SIG-M5 treated with dmso at 0.1 percent for 504 hours (cell line): ENCODE measurements around the gene IER5L.
"Not testable (repeated sequence)": the region's sequence is repeated elsewhere in the genome, so short reads cannot be mapped to it uniquely, and the experiment has no call there.

Experiments
- DNase-seq: peaks from one replicate; lab custom pipeline; 2025; ENCODE audit not compliant: unreplicated experiment; lab: John Stamatoyannopoulos, UW

Gene IER5L

DNA sequence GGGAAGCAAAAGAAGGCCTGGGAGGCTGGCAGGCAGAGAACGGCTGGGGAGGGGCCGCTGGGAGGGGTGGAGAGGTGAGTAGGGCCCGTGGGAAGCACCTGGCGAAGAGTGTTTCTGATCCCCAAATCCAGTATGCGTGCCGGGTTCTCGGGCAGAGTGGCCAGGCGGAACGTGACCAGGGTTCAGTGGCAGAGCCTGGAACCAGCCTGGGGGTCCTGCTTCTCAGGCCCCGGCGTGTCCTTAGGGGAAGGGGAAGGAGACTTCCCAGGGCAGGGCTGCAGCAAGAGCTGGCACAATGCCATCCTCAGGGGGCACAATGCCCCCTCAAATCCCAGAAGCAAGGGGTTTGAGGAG lies 25.5 kb upstream of the IER5L start:
- DNase-seq = no peak

DNA sequence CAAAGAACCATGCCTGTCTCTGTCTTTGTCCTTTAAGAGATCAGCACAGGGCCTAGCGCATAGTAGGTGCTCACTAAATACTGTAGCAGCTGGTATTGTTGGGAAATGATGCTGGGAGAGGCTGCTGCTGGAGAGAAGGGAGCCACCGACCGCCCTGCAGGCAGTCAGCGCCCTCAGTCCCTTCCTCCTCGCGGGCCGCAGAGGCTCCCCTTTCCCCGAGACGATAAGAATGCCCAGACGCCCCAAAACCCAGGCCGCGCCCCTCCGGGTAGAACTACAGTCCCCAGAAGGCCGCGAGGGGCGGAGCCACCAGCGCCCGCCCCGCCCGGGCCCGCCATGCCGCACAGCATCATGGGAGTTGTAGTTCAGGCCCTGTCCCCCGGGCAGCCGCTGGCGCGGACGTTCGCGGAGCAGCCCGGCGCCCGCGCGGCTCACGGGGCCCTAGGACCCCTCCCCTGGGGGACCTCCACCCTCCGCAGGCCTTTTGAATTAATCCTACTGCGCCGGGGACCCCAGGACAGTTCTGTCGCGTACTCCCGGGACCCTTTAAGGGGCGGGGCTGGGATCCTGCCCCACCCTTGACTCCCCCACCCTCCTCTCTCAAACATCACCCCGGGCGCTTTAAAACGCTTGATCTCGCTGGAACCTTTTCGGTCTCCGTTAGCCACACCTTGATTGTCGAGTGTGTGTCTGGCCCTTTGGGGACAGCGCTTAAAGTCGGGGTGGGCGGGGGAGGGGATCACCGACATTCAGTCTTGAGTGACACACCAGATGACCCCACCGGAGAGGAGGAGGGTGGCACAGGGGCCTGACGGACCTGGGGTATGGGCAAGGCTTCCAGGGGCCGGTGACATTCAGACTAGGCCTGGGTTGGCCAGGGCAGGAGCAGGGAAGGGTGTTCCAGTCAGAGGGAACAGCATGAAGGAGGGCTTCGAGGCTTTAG lies 24.8 kb upstream of the IER5L start:
- peak; percentile 65 for DNase-seq

- DNase-seq = no peak
Observed at GRCh38 chr9:129201866-129202265, 23.8 kb upstream of the IER5L start.

DNA sequence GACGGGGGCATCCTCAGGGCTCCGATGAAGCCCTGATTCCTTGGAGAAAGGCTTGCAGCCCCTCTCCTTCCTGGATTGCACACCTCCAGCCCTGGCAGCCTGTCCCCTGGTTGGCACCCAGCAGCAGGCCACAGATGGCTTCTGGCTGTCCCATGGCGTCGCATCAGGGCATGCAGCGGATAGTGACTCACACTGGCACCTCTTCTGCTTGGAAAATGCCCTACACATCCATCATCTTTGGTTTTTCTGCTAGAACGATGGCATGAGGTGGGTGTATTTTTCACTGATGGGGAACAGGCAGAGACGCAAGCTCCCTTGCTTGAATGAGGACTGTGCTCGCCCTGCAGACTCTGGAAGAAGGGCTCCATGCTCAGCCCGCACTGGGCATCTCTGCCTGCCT lies 23.2 kb upstream of the IER5L start:
- no peak for DNase-seq

DNA sequence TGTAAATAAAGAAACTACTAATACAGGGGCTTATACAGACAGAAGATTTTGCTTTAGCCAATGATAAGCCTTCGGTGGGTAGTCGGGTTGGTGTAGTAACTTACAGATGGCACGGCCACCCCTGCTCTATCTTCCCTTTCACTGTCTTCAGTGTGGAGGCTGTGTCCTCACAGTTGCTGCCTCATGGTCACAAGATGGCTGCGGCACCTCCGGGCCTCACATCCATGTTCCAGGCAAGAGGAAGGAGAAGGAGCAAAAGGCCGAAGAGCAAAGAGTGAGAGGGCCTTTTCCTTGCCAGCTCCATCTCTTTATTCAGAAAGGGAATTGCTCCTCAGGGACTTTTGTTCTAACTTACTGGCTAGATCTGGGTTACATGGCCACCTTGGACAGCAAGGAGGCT lies 22.2 kb upstream of the IER5L start:
- no peak for DNase-seq

DNA sequence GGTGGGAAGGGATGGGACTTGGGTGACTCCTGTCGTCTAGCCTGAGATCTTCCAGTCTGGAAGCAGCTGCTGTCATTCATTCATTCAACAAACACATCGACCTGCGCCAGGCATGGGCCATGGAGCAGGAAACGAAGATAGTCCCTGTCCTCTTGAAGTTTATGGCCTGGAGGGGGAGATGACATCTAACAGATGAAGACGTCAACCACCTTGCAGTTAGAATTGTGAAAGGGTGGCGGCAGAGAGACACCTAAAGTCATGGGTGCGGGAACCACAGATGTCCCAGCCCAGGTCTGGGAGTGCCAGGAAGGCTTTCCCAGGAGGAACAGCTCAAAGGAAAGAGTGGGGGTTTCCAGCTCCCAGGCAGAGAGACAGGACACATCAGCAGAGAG lies 21.0 kb upstream of the IER5L start:
- no peak for DNase-seq

DNA sequence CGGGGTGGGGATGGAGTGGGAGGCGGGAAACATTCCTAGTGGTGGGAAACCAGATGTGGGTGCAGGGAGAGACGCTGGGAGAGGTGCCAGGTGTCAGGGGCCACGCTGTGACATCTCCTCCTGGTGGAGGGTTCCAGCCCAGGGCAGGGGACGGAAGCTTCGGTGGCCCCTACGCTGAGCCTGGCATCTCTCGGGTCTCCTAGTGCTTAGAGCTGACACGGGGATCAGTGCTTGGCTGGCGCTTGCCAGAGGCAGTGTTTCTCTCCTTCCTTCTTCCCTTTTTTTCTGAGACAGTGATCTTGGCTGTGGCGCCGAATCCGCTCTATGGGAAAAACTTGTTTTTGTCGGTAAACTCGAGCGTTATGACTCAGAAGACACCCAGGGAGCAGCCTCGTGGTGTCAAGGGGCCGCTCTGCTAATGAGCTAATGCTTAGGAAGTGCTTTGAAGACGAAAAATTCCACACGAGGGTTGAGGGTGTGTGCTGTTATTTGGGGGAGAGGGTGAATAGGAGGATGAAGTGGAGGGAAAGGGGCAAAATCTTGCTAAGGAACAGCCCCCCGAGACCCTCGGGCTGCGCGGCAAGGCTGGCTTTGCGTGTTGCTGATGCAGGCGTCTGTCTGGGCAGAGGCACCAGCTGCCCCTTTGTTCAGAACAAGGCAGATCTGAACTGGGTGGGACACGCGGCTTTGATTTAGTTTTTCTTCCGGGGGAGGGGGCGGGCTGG lies 20.4 kb upstream of the IER5L start:
- no peak for DNase-seq

DNA sequence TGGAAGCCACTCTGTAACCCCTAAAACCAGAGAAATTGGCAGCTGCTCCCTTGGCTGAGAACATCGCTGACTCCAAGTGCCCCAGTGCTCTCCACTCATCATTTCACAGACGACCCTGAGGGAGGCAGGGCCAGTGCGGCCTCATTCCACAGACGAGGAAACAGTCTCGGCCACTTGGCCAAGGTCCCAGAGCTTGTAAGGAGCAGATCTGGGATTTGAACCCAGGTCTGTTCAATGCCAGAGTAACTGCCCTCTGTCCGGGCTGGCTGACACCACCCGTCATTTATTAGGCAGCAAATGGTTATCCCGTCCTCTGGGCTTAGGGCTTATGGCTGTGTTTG lies 19.9 kb upstream of the IER5L start:
- no peak for DNase-seq

GRCh38 chr9:129197045-129197444 lies 19.0 kb upstream of the IER5L start:
- DNase-seq = not testable (repeated sequence)

- DNase-seq = no peak
Observed at GRCh38 chr9:129195606-129196005, 17.5 kb upstream of the IER5L start.

- DNase-seq = no peak
Observed at GRCh38 chr9:129194221-129194620, 16.2 kb upstream of the IER5L start.

DNA sequence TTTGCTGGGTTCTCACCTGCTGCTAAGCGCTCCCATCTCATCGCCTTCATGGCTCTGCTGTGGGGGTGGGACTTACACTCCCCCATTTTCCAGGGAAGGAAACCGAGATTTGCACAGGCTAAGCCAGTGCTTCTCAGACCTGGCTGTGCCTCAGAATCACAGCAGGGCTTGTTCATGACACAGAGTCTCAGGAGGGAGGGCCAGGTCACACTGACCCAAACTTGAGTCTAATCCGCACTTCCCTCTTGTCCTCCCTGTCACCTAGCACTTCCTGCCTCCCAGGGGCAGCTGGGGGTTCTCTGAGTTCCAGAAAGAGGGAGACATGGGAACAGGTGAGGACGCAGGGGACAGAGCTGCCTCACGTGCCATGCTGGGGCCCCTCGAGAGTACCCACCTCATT lies 15.6 kb upstream of the IER5L start:
- no peak for DNase-seq

DNA sequence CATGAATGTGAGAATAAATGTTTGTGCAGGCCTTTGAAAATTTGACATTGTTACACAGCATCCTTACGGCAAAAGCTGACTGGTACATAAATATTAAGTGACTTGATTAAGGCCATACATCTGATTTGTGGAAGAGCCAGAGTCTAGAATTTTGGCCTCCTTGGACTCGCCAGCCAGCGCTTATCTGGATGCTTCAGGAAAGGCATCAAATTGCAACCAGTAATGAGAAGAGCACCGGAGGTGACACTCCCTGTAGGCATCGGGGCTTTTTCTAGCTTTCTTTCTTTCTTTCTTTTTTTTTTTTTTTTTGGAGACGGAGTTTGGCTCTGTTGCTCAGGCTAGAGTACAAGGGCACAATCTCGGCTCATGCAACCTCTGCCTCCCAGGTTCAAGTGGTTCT lies 13.2 kb upstream of the IER5L start:
- DNase-seq = no peak

DNA sequence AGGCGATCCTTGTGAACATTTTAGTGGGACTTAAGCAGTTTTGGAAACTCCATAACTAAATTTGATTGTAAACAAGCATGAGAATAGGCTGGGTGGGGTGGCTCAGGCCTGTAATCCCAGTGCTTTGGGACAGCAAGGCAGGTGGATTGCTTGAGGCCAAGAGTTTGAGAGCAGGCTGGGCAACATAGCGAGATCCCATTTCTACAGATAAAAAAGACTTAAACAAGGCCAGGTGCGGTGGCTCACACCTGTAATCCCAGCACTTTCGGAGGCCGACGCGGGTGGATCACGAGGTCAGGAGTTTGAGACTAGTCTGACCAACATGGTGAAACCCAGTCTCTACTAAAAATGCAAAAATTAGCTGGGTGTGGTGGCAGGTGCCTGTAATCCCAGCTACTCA lies 11.9 kb upstream of the IER5L start:
- not testable (repeated sequence) for DNase-seq

DNA sequence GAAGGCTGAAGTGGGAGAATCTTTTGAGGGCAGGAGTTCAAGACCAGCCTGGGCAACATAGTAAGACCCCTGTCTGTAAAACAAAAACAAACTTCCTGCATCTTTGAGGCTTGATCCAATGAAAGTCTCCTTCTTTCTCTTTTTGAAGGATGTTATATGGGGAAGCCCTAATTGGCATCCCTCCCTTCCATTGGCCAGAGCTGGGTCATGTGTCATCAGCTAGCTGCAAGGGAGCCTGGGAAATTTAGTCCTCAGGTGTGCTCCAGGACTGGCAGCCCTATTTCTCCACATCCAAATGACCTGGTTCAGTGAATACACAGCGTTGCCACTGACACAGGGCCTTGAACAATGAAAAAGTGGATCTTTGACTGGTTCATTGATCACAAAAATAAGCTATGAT lies 9.0 kb upstream of the IER5L start:
- DNase-seq = no peak

GRCh38 chr9:129185991-129186390 lies 7.9 kb upstream of the IER5L start:
- no peak for DNase-seq

GRCh38 chr9:129185402-129185801 lies 7.3 kb upstream of the IER5L start:
- DNase-seq = no peak

DNA sequence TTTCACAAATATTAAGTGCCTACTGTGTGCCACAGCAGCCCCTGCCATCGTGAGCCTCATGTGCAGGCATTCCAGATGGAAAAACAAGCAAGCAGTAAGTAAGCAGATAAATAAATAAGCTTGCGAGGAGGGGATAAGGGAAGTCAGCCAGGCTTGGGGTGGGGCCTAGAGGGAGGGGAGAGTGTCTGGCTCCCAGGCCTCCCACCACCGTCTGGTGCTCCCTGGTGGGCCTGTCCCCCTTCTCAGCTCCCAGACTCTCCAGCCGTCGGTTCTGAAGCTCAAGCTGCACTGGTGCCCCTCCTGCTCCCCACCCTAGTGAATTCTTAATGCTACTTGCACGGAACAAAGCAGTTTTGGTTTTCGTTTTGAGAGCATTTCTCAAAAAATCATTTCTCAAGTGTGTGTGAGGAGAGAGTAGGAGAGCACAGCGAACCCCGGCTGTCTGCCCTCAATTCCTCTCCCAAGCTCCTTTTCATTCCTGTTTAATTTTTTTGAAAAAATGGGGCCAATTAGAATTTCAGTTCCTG lies 6.6 kb upstream of the IER5L start:
- DNase-seq = no peak

DNA sequence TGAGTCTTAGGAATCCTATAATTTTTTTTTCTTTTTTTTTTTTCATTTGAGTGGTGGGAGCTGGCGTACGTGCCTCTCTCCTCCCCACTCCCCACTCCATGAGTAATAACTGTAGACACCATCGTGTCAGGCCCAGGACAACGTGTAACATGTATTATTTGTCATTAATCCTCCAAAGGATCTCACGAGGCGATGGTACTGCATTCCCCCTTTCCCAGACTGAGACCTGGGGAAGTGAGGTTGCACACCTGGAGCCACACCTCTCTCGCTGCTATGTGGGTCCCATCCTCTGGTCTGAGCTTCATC lies 6.1 kb upstream of the IER5L start:
- no peak for DNase-seq

DNA sequence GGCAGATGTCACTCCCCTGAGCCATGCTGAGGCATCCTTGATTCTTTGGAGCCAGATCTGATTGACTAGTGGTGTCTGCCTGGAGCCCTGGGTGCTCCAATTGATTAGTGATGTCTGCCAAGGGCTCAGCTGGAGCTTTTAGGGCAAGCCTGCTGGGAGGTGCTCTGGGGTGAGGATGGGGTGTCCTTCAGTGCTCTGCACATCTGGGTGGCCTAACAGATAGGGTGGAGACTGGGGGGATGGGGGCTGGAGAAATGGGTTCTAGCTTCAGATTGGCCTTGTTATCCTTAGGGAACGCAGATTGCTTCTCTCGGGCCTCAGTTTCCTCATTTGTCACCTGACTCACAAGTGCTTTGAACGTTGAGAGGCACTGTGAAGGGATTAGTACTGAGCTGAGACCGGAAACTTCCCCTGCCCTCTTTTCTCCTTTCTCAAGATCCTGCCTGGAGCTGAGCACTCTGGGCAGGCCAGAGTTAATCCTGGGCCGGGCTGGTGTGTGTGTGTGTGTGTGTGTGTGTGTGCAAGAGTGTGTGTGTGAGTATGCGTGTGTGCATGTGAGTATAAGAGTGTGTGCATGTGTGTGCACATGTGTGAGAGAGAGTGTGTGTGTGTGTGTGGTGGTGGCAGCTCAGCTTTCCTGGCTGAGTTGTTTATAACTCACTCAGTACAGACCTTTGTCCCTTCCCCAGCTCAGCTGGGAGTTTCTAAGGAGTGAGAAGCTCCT lies 5.6 kb upstream of the IER5L start:
- no peak for DNase-seq

DNA sequence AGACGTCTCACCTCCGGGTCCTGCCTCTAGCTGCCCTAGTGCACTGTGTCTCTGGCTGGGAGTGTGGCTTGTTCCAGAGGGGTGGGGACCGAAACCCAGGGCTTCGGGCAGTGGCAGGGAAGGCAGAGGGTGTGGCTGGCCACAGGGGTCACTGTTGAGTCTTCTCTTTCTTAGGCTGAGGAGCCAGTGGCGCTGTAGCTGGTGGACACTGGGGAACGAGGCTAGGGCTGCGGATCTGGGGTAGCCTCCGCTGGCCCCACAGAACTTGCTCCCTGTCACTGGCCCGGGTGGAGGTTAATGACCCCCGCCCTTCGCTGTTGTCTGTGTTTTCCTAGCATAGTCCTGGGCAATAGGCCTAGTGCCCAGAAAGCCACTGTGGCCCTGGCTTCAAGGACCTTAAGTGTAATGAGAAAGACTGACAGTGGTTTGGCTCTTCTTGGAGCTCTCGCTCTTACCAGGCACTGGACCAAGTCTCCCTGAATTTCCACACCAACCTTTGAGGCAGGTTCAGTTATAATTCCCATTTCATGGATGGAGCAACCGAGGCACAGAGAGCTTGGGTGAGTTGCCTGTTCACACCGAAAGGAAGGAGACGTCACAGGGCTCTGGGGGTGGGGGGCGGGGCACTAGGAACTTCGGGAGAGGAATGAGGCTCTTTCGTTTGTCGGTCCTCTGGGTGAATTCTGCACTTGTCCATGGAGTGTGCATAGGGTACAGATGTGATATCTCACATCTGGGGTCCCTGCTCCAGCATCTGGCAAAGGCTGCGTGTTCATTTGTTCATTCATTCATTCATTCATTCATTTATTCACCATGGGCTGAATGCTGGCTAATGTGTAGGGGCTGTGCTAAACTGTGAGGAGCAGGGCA lies 4.8 kb upstream of the IER5L start:
- peak; percentile 21 for DNase-seq
